ELF-1 (cell line): ENCODE results near the gene KAZN.

Experiments used
- DNase-seq: peaks from one replicate; pipeline ENCODE4 v3.0.0-alpha.2; 2016; ENCODE audit warnings: low read depth, low spot score

KAZN gene

DNA sequence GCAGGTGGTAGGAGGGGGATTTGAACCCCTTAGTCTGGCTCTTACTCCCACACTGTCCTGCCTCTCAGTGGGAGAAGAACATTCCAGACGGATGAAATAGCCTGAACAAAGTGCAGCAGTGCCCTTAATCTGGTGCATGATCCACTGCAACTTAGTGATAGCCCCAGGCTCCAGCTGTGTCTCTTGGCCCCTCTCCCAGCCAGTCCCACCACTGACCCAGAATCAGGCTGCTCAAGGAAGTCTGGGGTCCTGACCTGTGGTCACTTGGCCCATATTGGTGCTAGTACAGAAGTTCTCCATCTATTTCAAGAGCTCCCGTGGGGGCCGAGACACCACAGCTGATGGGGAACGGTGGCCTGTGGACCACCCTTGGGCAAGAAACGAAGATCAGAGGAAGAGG, 255.0 kb downstream of the KAZN start:
- DNase-seq = no peak

DNA sequence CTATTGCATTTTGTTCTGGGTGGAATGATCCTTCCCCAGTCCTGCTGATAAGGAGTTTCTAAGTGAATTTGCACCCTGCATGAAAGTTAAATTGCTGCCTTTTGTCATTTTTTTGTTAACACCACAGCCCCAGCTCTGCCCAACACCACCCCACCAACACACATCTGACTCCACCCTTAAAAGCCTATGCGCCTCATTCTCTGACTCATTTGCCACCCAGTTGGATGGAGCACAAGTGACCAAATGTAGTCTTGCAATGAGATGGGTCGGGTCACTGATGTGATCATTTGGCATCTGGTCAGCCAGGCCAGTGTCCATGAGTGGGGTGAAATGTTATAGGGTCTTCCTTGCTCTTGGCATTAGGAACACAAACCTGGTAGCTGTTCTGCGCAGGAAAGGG, 256.8 kb downstream of the KAZN start:
- no peak for DNase-seq

DNA sequence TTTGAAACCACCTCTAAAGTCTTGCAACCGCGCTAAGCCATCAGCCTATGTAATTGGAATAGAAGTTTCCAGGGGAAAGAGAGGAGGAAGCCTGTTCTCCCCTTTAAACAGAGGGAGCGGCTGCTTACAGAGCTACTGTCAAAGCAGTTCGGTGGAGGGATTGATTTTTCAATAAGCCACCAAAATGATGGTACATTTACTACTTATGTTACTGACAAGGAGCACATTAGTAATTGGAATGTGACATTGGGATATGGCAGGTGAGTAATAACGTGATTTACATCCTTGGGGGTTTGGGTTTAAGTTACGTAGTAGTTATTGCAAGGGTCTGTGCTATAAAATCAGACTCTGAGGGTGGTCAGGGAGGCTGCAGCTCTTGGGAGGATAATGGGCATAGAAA, 257.3 kb downstream of the KAZN start:
- no peak for DNase-seq

DNA sequence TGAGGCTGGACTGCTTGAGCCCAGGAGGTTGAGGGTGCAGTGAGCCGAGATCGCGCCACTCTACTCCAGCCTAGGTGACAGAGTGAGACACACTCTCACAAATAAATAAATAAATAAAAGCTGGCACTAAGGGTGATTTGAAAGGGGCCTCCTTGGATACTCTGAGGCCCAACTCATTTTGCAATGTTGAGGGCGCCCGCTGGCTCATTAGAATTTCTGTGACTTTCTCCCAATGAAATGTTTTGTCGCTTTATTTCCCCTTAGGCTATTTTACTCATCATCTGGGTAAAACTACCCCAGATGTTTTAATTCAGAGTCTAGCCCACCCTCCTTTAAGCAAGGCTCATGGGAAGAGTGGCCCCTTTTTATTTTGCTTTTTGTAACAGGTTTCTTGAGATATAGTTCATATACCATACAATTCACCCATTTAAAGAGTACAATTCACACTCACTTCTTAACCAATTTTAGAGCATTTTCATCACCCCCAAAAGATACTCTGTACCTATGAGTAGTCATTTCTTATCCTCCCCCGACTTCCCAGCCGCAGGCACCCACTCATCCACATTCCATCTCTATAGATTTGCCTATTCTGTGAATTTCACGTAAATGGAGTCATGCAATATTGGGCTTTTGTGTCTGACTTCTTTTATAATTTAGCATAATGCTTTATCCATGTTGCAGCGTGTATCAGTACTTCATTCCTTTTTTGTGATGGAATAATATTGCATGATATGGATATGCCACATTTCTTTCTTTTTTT, 259.1 kb downstream of the KAZN start:
- no peak for DNase-seq

DNA sequence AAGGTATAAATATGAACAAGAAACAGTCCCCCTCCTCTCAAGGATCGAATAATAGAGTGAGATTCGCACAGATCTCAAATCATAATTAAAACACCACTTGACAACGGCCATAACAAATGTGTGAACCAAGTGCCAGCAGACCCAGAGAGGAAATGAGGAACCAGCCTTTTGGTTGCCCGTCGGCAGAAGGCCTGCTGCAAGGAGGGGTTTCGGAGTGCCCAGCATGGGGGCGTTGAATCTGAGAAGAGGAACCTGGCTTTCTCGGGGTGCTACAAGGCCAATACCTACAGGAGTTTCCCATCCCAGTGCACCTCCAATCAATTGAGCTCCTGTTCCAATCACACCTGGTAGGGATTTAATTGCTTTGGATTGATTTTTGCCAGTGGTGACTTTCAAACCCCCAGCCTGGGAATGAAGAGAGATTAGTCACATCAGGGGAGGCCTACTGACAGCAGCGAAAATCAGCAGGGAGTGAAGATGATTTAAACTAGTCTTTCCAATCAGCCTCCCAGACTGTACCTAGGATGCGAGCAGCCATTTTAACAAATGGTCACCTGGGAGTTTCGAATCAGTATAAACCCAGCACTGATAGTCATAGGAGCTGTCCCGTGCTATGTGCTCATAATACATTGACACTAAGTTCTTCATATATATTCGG, 263.8 kb downstream of the KAZN start:
- no peak for DNase-seq

DNA sequence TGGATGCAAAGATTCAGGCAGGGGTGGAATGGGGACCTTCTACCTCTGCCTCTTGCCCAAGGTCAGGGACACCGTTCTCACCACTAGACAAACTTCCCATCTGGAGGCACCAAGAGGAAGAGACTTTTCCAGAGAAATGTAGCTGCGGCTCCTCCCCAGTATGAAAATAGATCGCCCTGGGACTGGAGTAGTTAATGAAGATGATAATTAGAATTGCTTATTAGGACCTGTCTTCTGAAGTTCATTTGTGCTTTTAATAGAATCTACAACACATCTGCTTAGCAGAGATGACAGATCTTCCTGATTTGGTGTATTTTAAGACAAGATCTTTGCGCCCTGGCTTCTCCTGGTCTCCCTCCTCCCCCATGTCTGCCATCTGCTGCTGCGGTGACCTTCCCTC, 266.6 kb downstream of the KAZN start:
- no peak for DNase-seq

DNA sequence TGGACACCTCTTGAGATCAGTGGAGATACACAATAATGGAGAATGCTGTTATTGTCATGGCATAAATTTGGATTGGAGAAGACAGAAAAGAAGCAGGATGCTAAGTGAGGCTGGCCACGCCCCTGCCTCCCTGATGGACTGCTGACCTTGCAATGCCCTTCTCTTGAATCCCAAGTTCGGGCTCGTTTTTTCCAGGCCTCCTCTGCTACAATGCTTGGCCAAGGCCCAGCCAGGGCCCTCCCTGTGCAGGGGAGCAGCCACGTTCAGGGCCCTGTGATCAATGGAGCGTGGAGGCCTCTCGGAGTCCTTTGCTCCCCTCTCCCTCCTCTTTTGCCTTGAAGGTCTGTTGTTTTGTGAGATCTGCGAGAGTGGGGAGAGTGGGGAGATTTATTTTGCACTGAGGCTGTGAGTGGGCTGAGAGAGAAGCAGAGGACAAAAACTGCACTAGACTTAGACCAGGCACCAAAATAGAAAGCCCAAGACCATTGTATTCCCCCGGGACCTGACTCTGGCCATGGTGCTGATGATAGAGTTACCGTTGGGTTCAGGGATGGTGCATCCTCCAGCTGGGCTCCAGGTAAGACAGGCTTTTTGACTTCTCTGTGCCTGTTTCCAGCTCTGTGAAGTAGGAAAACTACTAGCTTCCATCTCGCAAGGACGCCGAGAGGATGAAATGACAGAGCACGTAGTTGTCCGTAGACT, 268.6 kb downstream of the KAZN start:
- peak; percentile 21 for DNase-seq

DNA sequence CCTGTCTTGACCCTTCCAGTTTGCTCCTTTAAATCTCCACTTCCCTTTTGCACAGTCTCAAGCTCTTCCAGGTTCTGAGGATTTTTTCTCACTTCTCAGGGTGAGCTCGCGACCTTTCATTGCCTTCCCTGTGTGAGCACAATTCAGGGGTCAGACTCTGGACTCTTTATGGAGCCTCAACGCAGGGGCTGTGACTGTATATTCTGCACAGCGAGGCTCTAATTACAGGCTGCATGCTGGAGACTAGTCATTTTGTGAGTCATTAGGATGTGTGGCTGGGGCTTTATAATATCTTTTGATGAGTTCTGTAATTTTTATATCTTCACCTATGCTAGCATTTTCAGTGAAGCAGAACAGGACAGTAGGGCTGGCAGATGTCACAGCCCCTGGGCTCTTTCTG, 270.7 kb downstream of the KAZN start:
- no peak for DNase-seq

DNA sequence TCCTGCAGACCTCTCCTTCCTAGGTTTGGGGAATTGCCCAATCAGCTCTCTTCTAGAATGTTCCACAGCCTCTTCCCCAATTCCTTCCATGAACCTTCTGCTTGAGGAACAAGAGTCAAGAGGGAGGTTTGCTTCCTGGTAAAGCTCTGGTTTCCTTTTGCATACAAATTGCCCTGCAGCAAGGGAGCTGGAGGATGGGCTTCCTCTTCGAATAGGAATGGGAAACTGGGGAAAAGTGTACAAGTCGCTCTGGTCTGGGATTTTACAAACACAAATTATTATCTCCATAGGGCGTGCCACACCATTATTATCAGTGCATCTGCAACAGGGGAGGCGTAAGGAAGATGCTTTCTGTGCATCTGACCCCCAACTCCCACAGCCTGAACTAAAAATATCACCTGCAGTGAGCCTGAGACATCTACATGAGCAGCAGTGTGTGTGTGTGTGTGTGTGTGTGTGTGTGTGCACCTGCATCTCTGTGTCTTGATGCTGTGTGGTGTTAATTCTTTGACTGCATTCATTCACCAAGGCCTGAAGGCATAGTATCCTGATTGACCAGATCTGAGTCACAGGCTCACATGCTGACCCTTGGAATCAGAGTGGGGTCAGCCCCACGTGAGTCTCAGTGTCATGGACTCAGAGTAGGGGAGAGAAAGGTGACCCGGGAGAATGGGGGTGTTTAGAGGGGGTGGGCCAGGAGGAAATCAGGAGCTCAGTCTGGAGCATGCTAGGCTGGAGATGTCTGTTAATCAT, 272.9 kb downstream of the KAZN start:
- peak; percentile 22 for DNase-seq

DNA sequence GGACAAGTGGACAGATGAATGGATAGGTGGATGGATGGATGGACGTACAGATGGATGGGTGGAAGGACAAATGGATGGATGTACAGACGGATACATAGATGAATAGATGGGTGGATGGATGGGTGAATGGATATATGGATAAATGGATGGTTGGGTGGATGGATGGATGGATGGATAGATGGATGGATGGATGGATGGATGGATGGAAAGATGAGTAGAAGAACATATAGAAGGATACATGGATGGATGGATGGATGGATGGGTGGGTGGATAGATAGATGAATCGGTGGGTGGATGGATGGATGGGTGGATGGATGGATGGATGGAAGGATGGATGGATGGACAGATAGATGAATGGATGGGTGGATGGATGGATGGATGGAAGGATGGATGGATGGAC, 274.3 kb downstream of the KAZN start:
- no peak for DNase-seq

DNA sequence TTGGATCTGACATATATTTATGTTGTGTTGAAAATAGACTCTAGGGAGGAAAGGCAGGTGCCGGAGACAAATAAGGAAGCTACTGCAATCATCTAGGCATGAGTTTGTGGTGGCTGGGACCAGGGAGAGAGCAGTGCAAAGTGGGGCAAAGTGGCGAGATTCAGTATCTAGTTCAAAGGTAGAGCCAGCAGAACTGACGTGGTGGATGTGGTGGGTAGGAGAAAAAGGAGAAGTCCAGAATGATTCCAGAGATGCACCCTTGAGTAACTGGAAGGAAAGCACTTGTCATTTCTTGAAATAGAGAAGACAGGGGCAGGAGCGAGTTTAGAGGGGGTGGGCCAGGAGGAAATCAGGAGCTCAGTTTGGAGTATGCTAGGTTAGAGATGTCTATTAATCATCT, 275.2 kb downstream of the KAZN start:
- DNase-seq = no peak

DNA sequence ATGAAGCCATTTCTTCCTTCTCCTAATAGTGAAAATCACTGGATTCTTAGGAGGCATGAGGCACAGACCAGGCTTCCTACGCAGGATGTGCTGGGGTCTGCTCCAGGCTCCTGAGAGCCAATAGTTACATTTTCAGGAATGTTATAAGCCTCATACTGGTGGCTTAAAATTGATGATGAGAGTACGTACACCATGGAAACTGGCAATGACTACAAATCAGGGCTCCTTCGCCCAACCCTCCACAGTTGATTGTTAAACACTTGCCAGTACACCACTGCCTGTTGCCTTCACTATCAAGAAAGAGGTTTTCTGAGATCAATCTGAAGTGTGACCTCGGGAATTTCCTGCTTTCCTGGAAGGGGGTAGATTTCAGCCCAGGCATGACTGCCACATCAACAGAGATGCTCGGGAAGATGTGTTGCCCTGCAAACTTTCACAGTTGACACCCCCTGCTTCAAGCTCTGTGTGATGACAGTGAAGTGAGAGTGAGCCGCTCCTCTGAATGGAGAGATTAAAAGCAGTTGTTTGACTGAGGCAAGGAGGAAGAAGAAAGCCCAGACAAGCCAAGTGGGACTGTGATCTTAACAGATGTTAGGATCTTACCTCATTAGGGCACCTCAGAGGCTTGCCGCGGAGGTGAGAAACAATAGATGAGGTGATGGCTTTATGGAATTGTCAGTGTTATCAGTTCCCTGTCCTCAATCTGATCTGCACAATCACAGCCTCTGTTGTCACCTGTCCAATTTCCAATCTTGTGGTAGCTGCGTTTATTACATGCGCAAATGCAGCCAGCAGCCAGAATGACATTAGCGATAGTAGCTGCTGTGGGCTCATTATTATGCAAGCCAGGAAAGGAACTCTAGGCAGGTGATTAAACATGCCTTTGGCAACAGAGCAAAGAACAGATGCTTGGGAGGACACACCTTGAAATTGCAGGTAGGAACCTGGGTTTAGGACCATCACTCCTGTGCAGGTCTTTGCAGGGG, 277.3 kb downstream of the KAZN start:
- DNase-seq = no peak

DNA sequence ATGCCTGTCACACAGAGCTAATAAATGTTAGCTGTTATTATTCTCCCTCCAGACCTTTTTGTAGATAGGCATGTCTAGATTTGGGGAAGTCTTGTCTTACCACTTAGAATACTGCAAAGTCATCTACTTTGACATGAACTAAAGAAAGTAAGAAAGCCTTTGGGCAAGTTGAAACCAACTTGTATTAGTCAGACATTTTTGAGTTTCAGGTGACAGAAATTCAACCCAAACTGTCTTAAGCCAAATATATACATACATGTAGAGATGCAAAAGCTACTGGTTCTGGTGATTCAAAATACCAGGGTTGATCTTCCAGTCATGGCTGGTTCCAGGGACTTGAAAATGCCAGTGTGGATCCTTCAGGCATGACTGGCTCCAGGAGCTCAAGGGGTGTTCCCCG, 278.3 kb downstream of the KAZN start:
- no peak for DNase-seq

DNA sequence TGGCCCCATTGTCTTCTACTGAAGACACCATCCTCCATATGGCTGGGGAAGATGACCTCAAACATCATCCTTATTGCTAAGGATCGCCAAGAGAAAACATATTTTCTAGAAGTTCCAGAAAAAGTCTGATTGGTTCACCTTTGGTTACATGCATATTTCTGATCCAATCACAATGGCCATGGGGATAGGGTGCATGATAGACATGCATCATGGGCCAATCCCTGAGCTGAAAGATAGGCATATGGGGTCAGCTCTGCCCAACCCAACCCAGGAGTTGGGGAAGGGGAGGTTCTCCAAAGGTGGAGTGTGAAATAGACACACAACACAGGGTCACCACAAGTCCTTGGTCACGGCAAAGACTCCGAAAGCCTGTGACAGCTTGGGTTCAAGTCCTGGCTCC, 278.7 kb downstream of the KAZN start:
- DNase-seq = no peak

DNA sequence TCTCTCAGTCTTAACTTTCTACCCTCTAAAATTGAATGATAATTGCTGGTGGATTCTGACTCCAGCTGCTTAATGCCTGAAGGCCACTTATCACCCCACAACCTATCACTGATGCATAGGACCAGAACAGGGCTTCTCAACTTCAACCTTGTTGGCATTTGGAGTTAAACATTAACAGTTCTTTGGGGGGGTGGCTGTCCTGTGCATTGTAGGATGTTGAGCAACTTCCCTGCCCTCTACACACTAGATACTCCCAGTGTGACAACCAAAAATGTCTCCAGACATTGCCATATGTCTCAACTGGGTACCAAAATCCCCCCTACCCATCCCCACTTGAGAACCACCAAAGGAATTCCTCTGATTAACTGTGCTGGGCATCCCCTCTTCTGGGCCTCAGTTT, 279.6 kb downstream of the KAZN start:
- no peak for DNase-seq

DNA sequence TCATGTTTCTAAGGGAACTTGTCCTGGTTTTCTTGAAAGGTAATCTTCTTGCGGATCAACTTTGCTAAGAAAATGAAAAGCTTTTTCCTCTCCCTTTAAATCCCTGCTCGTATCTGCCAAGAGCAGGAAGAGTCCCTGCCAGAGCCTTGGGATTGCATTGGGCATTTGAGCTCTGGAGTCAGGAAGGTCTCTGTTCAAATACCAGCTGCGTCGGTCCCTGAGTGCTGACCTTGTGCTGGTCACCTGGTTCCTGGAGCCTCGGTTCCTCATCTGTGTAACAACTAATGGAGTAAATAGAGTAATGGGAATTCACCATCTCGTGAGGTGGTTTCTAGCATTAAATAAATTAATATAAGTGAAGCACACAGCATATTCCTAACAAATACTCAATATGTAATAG, 280.5 kb downstream of the KAZN start:
- DNase-seq = no peak

DNA sequence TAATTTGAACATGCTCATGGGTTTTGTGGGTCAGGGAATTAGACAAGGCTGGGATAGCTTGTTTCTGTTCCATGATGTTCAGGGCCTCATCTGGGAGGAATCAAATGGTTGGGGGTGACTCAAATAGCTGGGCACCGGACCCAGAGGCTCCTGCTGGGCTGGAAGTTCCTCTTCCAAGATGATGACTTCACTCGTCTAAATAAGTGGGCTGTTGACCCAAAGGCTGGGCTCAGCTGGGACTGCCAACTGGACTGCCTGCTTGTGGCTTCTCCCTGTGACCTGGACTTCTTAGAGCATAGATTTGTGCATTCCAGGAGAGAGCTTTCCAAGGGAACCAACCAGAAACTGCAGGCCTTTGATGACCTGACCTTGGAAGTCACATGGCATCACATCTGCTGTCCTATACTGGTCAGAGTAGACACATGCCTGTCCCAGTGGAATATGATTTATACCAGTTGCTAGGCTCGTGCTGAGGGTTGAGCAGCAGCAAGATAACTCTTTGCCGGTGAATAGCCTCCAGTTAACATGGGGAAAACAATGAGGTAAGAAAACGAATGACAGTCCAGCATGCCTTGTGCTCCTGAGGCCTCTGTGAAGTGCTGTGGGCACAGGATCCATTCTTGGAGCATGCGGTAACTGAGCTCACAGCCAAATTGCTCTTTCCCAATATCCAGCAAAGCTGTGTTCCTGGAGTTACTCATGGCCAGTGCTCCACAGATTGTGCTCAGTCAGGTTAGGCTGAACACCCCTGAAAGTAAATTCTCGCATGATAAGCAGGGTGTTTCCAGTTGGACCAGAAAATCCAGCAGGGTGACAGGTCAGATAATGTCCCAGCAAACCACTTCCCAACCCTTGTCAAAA, 282.2 kb downstream of the KAZN start:
- peak; percentile 50 for DNase-seq

DNA sequence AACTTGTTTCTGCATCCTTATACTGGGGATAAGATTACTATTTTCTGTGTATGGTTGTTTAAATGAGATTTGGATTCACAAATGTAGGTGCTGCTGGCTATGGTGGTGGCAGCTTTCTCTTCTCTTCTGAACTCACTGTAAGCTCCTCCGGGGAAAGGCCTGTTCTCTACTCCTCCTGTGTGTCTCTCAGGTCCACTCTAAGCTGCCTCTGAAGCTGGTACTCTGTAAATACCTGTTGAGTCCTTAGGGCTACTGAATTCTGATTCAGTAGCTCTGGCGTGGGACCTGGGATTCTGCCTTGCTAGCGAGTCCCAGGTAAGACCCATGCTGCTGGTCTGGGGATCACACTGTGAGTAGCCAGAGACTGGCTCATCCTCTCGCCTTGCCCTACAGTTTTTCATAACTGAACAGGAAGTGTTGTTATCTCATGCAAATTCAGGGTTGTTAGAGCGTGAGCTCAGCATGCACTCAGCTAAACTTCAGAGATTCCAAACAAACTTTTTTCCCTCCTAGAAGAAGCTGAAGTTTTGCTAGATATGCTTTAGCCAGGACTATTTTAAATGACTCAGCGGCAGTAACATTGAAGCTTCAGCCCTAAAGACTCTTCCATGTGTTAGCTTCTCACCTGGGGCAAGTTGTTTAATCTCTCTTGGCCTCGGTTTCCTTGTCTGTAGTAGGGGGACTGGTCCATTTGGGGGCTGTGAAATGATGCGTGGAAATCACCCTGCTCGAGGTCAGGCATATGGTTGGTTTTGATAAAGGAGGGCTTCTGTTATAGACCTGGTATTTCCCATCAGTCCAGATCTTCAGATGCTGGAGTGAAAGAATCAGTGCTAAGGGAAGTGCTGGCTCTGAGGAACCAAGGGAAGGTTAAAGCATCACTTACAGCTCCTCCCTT, 283.5 kb downstream of the KAZN start:
- DNase-seq = no peak

DNA sequence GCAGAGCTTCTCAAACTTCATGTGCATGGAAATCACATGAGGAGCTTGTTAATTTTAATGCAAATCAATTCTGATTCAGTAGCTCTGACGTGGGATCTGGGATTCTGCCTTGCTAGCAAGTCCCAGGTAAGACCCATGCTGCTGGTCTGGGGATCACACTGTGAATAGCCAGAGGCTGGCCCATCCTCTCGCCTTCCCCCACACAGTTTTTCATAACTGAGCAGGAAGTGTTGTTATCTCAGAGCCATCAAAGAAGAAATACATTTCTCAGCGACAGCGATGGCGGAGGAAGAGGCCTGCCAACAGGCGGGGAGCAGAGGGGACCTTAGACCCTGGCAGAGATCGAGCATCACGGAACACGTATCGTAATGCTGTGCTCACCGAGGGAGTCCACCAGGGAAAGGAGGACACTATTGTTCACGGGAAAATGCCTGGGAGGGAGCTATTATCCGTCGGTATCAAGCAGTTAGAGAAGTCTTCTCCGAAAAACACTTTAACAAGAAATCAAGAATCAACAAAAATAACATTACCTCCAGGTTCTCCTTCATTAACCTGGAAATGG, 286.2 kb downstream of the KAZN start:
- DNase-seq = no peak
